ENCODE measurements around the gene CCNA1.

CCNA1 gene

GRCh38 chr13:36454121-36454520 lies 21.8 kb downstream of the CCNA1 start:
- DNase-seq, result no peak

DNA sequence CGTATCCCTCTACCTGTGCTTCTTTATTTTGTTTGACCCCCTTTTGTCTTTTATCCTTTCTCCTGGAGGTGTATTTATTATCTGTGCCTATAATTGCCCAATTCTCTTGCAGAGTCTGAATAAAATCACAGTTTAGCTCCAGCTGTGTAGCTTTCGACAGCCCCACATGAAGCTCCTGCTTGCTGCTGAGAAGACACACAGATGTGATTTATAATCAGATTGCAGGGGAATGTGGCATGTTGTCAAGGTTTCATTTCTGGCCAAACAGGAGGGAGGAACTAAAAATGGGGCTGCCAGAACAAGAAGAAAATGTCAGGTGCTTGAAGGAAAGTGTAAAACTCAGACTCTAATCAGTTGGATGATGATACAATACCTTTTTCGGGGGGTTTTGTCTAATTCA lies 22.7 kb downstream of the CCNA1 start:
- DNase-seq, result no peak

DNA sequence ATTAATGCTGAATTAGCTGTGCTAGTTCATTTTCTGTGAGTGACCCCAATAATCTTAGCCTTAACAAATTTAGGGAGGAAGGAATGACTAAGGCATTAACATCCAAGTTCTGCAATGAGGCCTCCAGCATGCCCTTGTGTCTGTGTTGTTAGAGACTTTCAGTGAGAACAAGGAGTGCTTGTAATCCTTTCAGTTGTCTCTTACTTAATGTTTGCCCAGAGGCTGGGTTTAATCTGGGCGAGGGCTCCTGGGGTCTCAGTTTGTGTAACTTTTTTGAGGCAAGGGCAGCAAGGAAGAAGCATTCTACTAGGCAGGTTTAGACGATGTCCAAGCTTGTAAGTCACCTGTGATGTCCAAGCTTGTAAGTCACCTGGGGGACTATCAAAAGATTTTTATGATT lies 24.3 kb downstream of the CCNA1 start:
- no peak for DNase-seq

DNA sequence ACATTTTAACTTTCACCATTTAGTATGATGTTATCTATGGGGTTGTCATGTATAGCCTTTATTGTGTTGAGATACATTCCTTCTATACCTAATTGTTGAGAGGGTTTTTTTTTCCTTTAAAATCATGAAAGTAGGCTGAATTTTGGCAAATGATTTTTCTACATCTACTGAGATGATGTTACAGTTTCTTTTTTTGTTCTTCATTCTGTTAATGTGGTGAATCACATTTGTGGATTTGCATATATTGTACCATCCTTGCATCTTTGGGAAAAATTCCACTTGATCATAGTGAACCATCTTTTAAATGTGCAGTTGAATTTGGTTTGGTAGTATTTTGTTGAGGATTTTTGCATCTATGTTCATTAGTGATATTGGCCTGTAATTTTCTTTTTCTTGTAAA lies 29.2 kb downstream of the CCNA1 start:
- DNase-seq, result no peak

GRCh38 chr13:36475468-36475867 lies 43.2 kb downstream of the CCNA1 start:
- no peak for DNase-seq

DNA sequence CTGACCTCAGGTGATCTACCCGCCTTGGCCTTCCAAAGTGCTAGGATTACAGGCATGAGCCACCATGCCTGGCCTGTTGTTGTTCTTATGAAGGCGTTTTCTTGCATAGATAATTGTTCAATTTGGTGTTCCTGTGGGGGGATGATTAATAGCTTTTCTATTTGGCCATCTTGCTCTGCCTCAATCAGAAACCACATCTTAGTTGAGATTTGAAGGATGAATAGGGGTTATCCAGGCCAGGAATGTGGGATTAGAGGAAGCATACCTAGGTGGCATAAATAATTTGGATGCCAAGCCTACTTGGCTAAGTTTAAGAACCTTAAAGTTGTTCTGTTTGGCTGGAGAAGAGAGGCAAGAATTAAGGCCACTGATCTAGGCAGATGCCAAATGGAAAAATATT lies 44.4 kb downstream of the CCNA1 start:
- no peak for DNase-seq

DNA sequence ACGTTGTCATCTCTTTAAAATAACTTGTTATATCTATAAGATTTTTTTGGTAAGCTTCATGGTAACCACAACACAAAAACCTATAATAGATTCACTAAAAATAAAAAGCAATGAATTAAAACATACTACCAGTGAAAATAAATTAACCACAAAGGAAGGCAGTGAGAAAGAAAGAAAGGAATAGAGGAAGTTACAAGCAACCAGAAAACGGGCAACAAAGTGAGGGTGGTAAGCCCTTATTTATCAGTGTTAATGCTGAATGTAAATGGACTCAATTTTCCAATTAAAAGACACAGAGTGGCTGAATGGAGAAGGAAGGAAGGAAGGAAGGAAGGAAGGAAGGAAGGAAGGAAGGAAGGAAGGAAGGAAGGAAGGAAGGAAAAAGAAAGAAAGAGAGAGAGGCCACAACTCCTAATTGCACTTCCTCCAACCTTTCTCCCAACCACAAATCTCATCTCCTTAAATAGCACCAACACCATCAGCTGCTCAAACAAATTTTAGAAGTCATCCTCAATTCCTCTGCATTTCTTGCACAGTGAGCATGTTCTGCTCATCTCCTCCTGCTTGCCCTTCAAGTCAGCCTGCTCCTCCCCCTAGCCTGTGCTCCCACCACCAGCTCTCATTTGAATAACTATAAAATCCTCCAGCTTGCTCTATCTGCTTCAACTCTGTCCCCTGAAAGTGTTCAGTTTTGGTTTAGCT lies 48.6 kb downstream of the CCNA1 start:
- no peak for DNase-seq

GRCh38 chr13:36490055-36490454 lies 57.8 kb downstream of the CCNA1 start:
- DNase-seq, result no peak

Measured in fibroblast of skin of abdomen (primary cell).